GM18511 (cell line): ENCODE measurements around the gene KIF1C.
"Not testable (repeated sequence)": the region's sequence is repeated elsewhere in the genome, so short reads cannot be mapped to it uniquely, and the experiment has no call there.

Source experiments
- ATAC-seq: cut with Tn5 transposase; IDR thresholded peaks from one replicate; pipeline ENCODE4 v1.9.1; 2021; ENCODE audit warnings: mild to moderate bottlenecking, moderate library complexity; ENCODE audit not compliant: unreplicated experiment

KIF1C gene

GRCh38 chr17:5042157-5043022 lies 44.6 kb downstream of the KIF1C start:
- ATAC-seq: no peak

- ATAC-seq: no peak
Measured at GRCh38 chr17:5043524-5043923, 45.8 kb downstream of the KIF1C start.

DNA sequence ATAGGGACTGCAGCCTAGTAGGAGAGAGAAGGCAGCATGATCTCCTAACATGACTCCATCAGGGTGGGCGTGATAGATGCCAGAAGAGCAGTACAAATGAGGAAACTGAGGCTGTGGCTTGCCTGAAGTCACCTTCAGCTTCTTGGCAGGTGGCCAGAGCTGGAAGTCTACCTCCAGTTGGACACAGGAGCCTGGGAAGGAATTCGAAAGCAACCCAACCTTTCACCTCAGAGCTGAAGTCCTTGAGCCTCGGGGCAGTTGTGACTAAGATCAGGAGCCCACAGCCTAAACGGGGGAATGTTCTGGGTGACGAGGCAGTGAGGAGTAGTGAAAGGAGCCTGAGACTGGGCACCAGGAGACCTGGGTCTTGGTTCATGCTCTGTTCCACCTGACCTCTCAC lies 46.9 kb downstream of the KIF1C start:
- no peak for ATAC-seq

DNA sequence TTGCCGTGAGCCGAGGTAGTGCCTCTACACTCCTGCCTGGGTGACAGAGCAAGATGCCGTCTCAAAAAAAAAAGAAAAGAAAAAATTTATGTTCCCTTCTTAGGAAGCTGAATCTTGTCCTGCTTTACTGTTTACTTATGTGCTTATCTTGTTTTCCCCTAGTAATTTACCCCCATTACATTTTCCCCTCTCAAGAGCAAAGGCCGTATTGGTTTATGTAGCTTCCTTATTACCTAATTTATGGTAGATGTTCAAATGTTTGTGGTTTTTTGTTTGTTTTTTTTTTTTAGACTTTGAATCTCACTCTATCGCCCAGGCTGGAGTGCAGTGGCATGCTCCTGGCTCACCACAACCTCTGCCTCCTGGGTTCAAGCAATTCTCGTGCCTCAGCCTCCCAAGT lies 47.7 kb downstream of the KIF1C start:
- ATAC-seq: no peak

- no peak for ATAC-seq
Measured at GRCh38 chr17:5047446-5047845, 49.7 kb downstream of the KIF1C start.

DNA sequence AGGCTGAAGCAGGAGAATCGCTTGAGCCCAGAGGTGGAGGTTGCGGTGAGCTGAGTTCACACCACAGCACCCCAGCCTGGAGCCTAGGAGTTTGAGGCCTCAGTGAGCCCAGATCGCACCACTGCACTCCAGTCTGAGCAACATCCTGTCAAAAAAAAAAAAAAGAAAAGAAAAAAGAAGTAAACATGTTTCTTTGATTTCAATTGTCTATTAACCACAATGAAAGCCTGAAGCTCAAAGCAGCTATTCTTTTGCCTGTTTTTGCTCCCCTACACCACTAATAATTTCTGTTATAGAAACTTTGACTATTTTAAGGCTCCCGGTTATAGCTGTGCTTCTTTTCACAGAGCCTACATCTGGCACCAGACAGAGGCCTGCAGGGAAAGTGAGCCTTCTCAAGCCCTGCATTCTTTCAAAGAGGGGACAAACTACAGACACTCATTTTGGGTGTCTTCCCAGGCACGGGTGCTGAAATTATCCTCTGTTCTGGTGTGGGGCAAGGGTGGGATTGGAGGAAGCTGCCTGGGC lies 51.6 kb downstream of the KIF1C start:
- ATAC-seq: no peak

DNA sequence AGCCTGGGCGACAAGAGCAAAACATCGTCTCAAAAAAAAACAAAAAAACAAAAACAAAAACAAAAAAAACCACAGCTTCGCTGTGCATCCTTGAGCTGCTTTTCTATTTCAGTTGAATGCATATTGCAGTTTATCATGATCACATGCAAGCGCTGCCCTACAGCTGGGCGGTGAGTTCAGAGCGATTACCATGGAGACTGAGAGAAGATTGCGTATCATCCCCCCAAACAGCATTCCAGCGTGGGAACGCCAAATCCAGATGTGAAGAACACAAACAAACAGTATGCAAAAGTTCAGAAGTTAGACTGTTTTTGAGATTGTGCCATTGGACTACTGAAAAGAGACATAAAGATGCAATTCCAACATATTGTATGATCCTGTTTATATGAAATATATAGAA lies 52.5 kb downstream of the KIF1C start:
- ATAC-seq: no peak

DNA sequence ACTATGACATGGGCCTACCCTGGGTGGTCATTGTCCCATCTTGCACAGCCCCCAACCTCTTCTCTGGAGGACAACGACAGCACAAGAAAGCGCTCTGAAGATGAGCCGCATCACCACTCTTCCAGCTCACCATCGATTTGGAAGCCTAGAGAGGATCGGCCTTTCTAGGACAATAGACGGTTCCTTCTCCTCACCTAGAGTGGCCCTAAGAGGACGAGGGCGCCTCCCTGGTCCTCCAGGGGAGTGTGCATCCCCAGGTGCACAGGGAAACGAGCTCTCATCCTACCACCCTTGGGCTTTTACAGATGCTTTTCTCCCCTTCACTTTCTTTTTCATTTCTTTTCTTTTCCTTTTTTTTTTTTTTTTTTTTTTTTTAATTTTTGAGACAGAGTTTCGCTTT lies 57.8 kb downstream of the KIF1C start:
- no peak for ATAC-seq

DNA sequence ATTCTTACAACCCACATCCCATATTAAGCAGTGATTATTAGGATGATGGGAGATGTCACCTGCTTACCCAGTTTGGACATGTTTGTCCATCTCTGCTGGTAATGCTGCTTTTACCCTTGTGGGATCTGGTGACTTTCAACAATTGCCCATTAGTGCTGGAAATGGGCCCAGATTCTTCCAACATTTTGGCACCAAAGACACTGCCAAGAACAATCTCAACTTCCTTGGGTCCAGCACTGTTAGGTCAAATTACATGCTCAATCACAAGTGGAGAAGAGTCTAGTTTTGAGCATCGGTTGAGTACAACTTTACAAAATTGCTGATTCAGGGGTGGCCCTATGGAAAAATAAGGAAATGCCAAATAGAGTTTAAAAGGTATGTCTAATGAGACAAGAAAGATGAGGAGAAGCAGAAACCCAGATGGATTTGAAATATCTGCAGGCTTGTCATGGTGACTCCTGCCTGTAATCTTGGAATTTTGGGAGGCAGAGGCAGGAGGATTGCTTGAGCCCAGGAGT lies 67.5 kb downstream of the KIF1C start:
- ATAC-seq: no peak

GRCh38 chr17:5068236-5068635 lies 70.5 kb downstream of the KIF1C start:
- no peak for ATAC-seq

GRCh38 chr17:5069724-5070123 lies 72.0 kb downstream of the KIF1C start:
- no peak for ATAC-seq

DNA sequence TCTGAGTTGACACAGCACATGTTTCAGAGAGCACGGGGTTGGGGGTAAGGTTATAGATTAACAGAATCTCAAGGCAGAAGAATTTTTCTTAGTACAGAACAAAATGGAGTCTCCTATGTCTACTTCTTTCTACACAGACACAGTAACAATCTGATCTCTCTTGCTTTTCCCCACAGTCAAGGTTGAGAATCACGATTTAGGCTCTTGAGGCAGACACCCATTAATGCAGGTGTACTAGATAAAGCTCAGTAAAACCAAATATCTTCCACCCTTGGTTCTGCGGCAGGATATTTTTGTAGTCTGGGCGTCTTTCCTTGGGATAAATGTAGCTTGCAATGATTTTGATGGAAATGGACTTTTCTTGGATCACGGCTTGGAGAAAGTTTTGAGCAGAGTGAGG lies 77.7 kb downstream of the KIF1C start:
- not testable (repeated sequence) for ATAC-seq

DNA sequence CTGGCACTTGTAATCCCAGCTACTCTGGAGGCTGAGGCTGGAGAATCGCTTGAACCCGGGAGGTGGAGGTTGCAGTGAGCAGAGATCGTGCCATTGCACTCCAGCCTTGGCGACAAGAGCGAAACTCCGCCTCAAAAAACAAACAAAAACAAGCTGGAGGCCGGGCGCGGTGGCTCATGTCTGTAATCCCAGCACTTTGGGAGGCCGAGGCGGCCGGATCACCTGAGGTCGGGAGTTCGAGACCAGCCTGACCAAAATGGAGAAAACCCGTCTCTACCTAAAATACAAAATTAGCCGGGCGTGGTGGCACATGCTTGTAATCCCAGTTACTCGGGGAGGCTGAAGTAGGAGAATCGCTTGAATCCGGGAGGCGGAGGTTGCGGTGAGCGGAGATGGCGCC lies 79.5 kb downstream of the KIF1C start:
- not testable (repeated sequence) for ATAC-seq

- ATAC-seq: no peak
Measured at GRCh38 chr17:5077781-5078105, 80.0 kb downstream of the KIF1C start.
